Parathyroid adenoma (tissue), 2 donors: ENCODE results near the gene AFF1.

Experiments
- H2AFZ ChIP-seq: fragments of 300-600 bp; sonication (generic); one replicate; pipeline ENCODE4 v1.7.0; 2017; ENCODE audit warnings: antibody characterized with exemption, mild to moderate bottlenecking
- H3K27ac ChIP-seq: fragments of 300-600 bp; sonication (generic); one replicate; pipeline ENCODE4 v1.7.0; 2017
- H3K27me3 ChIP-seq: fragments of 300-600 bp; sonication (generic); one replicate; pipeline ENCODE4 v1.7.0; 2017; ENCODE audit warnings: low read length; ENCODE audit not compliant: control insufficient read depth, insufficient read depth
- H3K36me3 ChIP-seq: fragments of 300-600 bp; sonication (generic); one replicate; pipeline ENCODE4 v1.7.0; 2017; ENCODE audit warnings: low read length; ENCODE audit not compliant: control insufficient read depth, insufficient read depth
- H3K4me1 ChIP-seq: fragments of 300-600 bp; sonication (generic); one replicate; pipeline ENCODE4 v1.7.0; 2017; ENCODE audit warnings: control low read depth
- H3K4me2 ChIP-seq: fragments of 300-600 bp; sonication (generic); one replicate; pipeline ENCODE4 v1.7.0; 2017; ENCODE audit warnings: low read length
- H3K4me3 ChIP-seq: fragments of 300-600 bp; sonication (generic); one replicate; pipeline ENCODE4 v1.7.0; 2017; ENCODE audit warnings: low read depth, low read length
- H3K79me2 ChIP-seq: fragments of 300-600 bp; sonication (generic); one replicate; pipeline ENCODE4 v1.7.0; 2017; ENCODE audit warnings: control low read depth
- H3K9ac ChIP-seq: fragments of 300-600 bp; sonication (generic); one replicate; pipeline ENCODE4 v1.7.0; 2017; ENCODE audit warnings: mild to moderate bottlenecking
- H3K9me3 ChIP-seq: fragments of 300-600 bp; sonication (generic); one replicate; pipeline ENCODE4 v1.7.0; 2017; ENCODE audit warnings: low read length; ENCODE audit not compliant: control insufficient read depth
- TF ChIP-seq, protein P1 (sequence below): fragments of 300-600 bp; sonication (generic); IDR thresholded peaks from one replicate; pipeline ENCODE4 v1.7.0; 2017; ENCODE audit warnings: antibody characterized with exemption, mild to moderate bottlenecking
- donor health status: primary hyperparathyroidism.

Gene AFF1

DNA sequence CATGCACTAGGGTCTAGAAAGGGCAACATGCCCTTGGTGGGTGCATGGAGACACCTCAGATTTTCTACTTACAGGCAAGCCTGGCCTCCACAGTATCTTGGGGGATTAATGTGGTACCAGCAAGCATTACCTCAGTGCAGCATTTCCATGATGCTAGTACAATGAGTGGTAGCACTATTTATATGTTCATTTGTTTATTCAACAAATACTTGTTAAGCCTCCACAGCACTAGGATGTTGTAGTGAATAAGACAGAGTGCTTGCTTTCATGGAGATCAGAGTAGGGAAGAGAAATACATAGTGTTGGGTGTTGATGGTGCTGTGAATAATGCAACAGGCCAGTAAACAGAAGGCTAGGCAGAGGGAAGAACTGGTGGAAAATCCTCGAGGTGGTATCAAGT is 152.2 kb downstream of the AFF1 start:
- Histone ChIP-seq H3K36me3 (no peaks in the 10 kb centered on the region), H3K4me1 (no peaks in the 10 kb centered on the region)

GRCh38 chr4:87087420-87087819 is 152.6 kb downstream of the AFF1 start:
- Histone ChIP-seq H3K4me2 (no peak overlapping the region), H3K36me3 (no peaks in the 10 kb centered on the region), H3K79me2 (peaks cover 21% of the 10 kb centered on the region), H3K27me3 (no peaks in the 10 kb centered on the region), H2AFZ (no peak overlapping the region), H3K9ac (no peak overlapping the region), H3K9me3 (no peaks in the 10 kb centered on the region), H3K27ac (no peak overlapping the region), H3K4me1 (peaks cover 4% of the 10 kb centered on the region), H3K4me3 (no peak overlapping the region)
- TF ChIP-seq, protein P1, sequence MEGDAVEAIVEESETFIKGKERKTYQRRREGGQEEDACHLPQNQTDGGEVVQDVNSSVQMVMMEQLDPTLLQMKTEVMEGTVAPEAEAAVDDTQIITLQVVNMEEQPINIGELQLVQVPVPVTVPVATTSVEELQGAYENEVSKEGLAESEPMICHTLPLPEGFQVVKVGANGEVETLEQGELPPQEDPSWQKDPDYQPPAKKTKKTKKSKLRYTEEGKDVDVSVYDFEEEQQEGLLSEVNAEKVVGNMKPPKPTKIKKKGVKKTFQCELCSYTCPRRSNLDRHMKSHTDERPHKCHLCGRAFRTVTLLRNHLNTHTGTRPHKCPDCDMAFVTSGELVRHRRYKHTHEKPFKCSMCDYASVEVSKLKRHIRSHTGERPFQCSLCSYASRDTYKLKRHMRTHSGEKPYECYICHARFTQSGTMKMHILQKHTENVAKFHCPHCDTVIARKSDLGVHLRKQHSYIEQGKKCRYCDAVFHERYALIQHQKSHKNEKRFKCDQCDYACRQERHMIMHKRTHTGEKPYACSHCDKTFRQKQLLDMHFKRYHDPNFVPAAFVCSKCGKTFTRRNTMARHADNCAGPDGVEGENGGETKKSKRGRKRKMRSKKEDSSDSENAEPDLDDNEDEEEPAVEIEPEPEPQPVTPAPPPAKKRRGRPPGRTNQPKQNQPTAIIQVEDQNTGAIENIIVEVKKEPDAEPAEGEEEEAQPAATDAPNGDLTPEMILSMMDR = no peak

More for the DNA sequence above, 152.2 kb downstream of the AFF1 start:
- Histone ChIP-seq H3K4me3 (no peak overlapping the region), H3K9me3 (no peaks in the 10 kb centered on the region), H3K79me2 (peaks cover 21% of the 10 kb centered on the region), H2AFZ (no peak overlapping the region), H3K27ac (no peak overlapping the region), H3K27me3 (no peaks in the 10 kb centered on the region), H3K4me2 (no peak overlapping the region), H3K9ac (no peak overlapping the region)
- TF ChIP-seq, protein P1 = no peak

GRCh38 chr4:87088186-87088585 is 153.4 kb downstream of the AFF1 start:
- Histone ChIP-seq H3K27me3 (no peaks in the 10 kb centered on the region), H3K9me3 (no peaks in the 10 kb centered on the region), H3K4me3 (no peak overlapping the region), H3K79me2 (peaks cover 17% of the 10 kb centered on the region), H3K9ac (no peak overlapping the region), H3K4me2 (no peak overlapping the region), H2AFZ (no peak overlapping the region), H3K4me1 (peaks cover 9% of the 10 kb centered on the region), H3K36me3 (no peaks in the 10 kb centered on the region), H3K27ac (no peak overlapping the region)
- TF ChIP-seq, protein P1 = no peak

DNA sequence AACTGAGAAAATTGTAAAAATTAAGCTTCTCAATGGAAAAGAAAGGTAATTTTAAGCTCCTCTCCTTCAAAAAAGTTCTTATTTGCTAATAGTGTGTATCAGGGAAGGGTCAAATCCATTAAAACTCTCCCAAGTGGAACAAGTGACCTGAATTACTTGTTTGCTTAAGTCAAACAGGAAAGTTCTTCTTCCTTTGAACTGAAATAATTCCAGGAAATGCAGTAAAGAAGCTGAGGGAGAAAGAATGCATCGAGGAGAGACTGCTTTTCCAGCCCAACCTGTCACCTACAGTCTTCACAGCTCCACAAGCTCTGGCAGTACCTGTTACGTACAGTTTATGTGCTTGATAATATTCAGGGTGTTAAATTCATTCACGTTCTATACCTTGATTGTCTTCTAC is 154.6 kb downstream of the AFF1 start:
- no peak overlapping the region for H3K4me2 ChIP-seq
- H3K36me3 ChIP-seq = no peaks in the 10 kb centered on the region
- H3K9ac ChIP-seq = no peak overlapping the region
- H3K9me3 ChIP-seq = no peaks in the 10 kb centered on the region
- no peak overlapping the region for H2AFZ ChIP-seq
- H3K79me2 ChIP-seq = peaks cover 17% of the 10 kb centered on the region
- no peaks in the 10 kb centered on the region for H3K27me3 ChIP-seq
- no peak overlapping the region for H3K27ac ChIP-seq
- H3K4me1 ChIP-seq = peaks cover 9% of the 10 kb centered on the region
- TF ChIP-seq, protein P1 = no peak
- H3K4me3 ChIP-seq = no peak overlapping the region

DNA sequence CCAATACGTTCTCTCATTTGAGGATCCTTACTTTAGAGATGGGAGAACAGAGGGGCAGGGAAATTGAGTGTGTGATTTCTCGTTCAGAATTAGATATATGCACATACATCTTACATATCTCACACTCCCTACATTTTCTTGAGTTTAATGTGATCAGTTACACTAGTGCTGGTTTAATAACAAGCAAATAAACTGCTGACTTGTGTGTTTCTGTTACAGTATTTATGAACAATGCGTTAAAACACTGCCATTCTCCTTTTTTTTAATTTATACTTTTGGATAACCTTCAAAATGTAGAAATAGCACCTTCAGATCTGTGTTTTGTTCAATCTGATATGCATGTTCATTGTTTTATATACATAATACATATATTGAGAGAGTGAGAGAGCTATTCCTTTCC is 155.5 kb downstream of the AFF1 start:
- Histone ChIP-seq H3K4me3 (no peak overlapping the region), H2AFZ (no peak overlapping the region), H3K36me3 (no peaks in the 10 kb centered on the region), H3K27me3 (no peaks in the 10 kb centered on the region), H3K9ac (no peak overlapping the region), H3K27ac (no peak overlapping the region), H3K4me1 (peaks cover 9% of the 10 kb centered on the region), H3K9me3 (no peaks in the 10 kb centered on the region), H3K4me2 (no peak overlapping the region), H3K79me2 (peaks cover 12% of the 10 kb centered on the region)
- TF ChIP-seq, protein P1 = no peak
